Activated CD4-positive, alpha-beta T cell treated with anti-CD3 and anti-CD28 coated beads, Interleukin-2, amount 10 ng/mL, durations not matched to agents 24 days and 14 days (primary cell): ENCODE results near the gene CAPN12. TPM values are rescaled to one million over a fixed set of nuclear protein-coding genes. Genes with fewer than 3 reads are reported as not detected.

ENCODE experiments used
- DNase-seq: peaks from one replicate; pipeline ENCODE4 v3.0.0; 2022
- H3K27ac Mint-ChIP-seq: one replicate; pipeline ENCODE4 v1.8.0; 2022; ENCODE audit warnings: mild to moderate bottlenecking, mixed read lengths
- H3K27me3 Mint-ChIP-seq: one replicate; pipeline ENCODE4 v1.8.0; 2022; ENCODE audit warnings: mixed read lengths
- H3K36me3 Mint-ChIP-seq: one replicate; pipeline ENCODE4 v1.8.0; 2022; ENCODE audit warnings: low read depth, mild to moderate bottlenecking, mixed read lengths
- H3K4me1 Mint-ChIP-seq: one replicate; pipeline ENCODE4 v1.8.0; 2021; ENCODE audit warnings: mixed read lengths
- H3K4me3 Mint-ChIP-seq: one replicate; pipeline ENCODE4 v1.8.0; 2022; ENCODE audit warnings: mild to moderate bottlenecking, moderate library complexity, mixed read lengths
- H3K9me3 Mint-ChIP-seq: one replicate; pipeline ENCODE4 v1.8.0; 2021; ENCODE audit warnings: mixed read lengths
- intact Hi-C: fragments of 100-400 bp; cut with micrococcal nuclease; formaldehyde crosslinking; loops from one replicate; pipeline ENCODE4 v1.15.1; 2023
- total RNA-seq: library from RNA; stranded (reverse); gene quantifications from 2 replicates; pipeline ENCODE4 v1.2.3, GENCODE V29; 2022

Gene CAPN12
- total RNA-seq, 1 donor from 2014 or later: 3.5 TPM

DNA sequence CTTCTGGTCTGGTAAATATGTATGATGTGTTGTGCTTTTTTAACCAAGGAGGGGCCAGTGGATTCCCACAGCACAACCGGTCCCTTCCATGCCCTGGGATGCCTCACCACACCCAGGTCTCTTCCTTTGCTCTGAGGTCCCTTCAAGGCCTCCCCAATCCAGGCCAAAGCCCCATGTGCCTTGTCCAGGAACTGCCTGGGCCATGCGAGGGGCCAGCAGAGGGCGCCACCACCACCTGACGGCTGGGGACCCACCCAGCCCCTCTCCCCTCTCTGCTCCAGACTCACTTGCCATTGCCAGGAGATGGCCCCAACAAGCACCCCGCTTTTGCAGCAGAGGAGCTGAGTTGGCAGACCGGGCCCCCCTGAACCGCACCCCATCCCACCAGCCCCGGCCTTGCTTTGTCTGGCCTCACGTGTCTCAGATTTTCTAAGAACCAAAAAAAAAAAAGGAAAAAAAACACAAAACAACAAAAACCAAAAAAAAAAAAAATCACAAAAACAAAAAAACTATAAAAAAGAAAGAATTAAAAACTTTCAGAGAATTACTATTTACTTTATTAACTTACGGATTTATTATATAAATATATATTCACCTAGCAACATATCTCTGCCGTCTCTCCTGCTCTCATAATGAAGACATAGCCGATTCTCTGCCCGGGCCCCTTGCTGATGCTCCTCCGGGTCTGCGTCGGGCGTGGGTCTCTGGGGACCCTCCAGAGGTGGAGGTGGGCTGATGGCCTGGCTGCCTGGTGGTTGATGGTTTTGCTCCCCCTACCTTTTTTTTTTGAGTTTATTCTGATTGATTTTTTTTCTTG is 14.4 kb downstream of the CAPN12 start:
- H3K4me1 Mint-ChIP-seq: peaks cover 31% of the 10 kb centered on the region
- H3K27me3 Mint-ChIP-seq: no peaks in the 10 kb centered on the region
- H3K27ac Mint-ChIP-seq: peak overlapping the region; percentile 63
- peak; percentile 94 for DNase-seq
- intact Hi-C loops: loop anchor here (5.0 kb wide), 2 partner anchors 73 to 102 kb away; partner anchors contain the start of gene ECH1
- H3K4me3 Mint-ChIP-seq: no peak overlapping the region
- peaks cover 35% of the 10 kb centered on the region for H3K36me3 Mint-ChIP-seq
- no peaks in the 10 kb centered on the region for H3K9me3 Mint-ChIP-seq

- H3K4me1 Mint-ChIP-seq: peaks cover 23% of the 10 kb centered on the region
- H3K27ac Mint-ChIP-seq: no peak overlapping the region
- H3K9me3 Mint-ChIP-seq: no peaks in the 10 kb centered on the region
- no peaks in the 10 kb centered on the region for H3K27me3 Mint-ChIP-seq
- no peak for DNase-seq
- H3K4me3 Mint-ChIP-seq: no peak overlapping the region
- peaks cover 40% of the 10 kb centered on the region for H3K36me3 Mint-ChIP-seq
- intact Hi-C loops: no loop called here
These were observed 15.3 kb downstream of the CAPN12 start for GRCh38 chr19:38728752-38729541.

GRCh38 chr19:38727868-38728660 is 16.2 kb downstream of the CAPN12 start:
- Mint-ChIP-seq H3K4me1 (peaks cover 16% of the 10 kb centered on the region), H3K27me3 (no peaks in the 10 kb centered on the region), H3K9me3 (no peaks in the 10 kb centered on the region), H3K4me3 (no peak overlapping the region), H3K36me3 (peaks cover 40% of the 10 kb centered on the region), H3K27ac (no peak overlapping the region)
- DNase-seq: no peak
- intact Hi-C loops: no loop called here

GRCh38 chr19:38727306-38727867 is 16.9 kb downstream of the CAPN12 start:
- H3K4me1 Mint-ChIP-seq: peaks cover 11% of the 10 kb centered on the region
- no peak overlapping the region for H3K4me3 Mint-ChIP-seq
- no peaks in the 10 kb centered on the region for H3K9me3 Mint-ChIP-seq
- DNase-seq: no peak
- intact Hi-C loops: no loop called here
- no peak overlapping the region for H3K27ac Mint-ChIP-seq
- peaks cover 34% of the 10 kb centered on the region for H3K36me3 Mint-ChIP-seq
- no peaks in the 10 kb centered on the region for H3K27me3 Mint-ChIP-seq

DNA sequence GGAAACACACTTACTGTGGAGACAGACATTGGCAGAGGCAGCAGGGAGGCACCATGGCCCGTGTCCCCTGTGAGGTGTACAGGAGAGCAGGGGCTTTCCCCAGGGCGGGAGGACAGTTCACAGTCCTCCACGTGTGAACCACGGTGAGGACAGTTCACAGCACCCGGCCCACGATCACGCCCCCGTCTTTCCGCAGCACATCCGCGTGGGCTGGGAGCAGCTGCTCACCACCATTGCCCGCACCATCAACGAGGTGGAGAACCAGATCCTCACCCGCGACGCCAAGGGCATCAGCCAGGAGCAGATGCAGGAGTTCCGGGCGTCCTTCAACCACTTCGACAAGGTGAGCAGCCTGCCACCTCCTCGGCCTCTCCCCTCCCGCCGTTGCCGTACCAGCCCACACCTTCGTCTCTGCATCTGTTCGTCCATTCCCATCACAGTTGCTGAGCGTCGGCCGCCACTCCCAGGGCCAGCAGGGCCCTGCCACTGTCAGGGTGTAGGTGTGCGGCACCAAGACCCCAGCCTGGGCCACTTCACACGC is 17.4 kb downstream of the CAPN12 start:
- no peak for DNase-seq
- Mint-ChIP-seq H3K4me1 (peaks cover 11% of the 10 kb centered on the region), H3K9me3 (no peaks in the 10 kb centered on the region), H3K4me3 (no peak overlapping the region), H3K27ac (peak overlapping the region; percentile 29), H3K27me3 (no peaks in the 10 kb centered on the region), H3K36me3 (peaks cover 39% of the 10 kb centered on the region)
- intact Hi-C loops: no loop called here

- Mint-ChIP-seq H3K27ac (peak overlapping the region; percentile 29), H3K4me3 (no peak overlapping the region), H3K27me3 (no peaks in the 10 kb centered on the region), H3K36me3 (peaks cover 42% of the 10 kb centered on the region), H3K9me3 (no peaks in the 10 kb centered on the region), H3K4me1 (peaks cover 11% of the 10 kb centered on the region)
- DNase-seq: no peak
- intact Hi-C loops: no loop called here
These were observed 18.0 kb downstream of the CAPN12 start for GRCh38 chr19:38726284-38726673.

- H3K4me3 Mint-ChIP-seq: no peak overlapping the region
- H3K9me3 Mint-ChIP-seq: no peaks in the 10 kb centered on the region
- H3K27ac Mint-ChIP-seq: no peak overlapping the region
- intact Hi-C loops: no loop called here
- H3K36me3 Mint-ChIP-seq: peaks cover 43% of the 10 kb centered on the region
- DNase-seq: no peak
- H3K4me1 Mint-ChIP-seq: peaks cover 11% of the 10 kb centered on the region
- H3K27me3 Mint-ChIP-seq: no peaks in the 10 kb centered on the region
These were observed 18.6 kb downstream of the CAPN12 start for GRCh38 chr19:38725469-38726283.

DNA sequence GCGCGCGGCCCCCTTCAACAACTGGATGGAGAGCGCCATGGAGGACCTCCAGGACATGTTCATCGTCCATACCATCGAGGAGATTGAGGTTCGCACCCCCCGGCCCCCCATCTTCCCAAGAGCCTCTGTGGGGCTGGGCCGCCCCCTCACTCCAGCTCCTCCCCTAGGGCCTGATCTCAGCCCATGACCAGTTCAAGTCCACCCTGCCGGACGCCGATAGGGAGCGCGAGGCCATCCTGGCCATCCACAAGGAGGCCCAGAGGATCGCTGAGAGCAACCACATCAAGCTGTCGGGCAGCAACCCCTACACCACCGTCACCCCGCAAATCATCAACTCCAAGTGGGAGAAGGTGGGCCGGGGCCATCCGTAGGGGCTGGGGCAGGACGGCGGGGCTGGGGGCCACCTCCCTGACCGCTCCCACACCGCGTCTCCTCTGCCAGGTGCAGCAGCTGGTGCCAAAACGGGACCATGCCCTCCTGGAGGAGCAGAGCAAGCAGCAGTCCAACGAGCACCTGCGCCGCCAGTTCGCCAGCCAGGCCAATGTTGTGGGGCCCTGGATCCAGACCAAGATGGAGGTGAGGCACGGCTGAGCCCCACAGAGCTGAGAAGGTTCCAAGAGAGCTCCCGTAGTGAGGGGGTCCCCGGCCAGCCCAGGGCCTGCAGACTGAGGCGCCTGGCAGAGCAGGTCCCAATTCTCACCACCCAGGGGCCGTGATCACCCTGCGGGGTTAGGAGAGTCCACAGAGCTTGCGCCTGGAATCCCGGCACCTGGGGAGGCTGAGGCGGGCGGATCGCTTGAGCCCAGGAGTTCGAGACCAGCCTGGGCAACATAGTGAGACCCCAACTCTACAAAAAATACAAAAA is 20.1 kb downstream of the CAPN12 start:
- intact Hi-C loops: no loop called here
- peaks cover 7% of the 10 kb centered on the region for H3K4me1 Mint-ChIP-seq
- H3K27ac Mint-ChIP-seq: no peak overlapping the region
- no peaks in the 10 kb centered on the region for H3K9me3 Mint-ChIP-seq
- no peaks in the 10 kb centered on the region for H3K27me3 Mint-ChIP-seq
- peaks cover 36% of the 10 kb centered on the region for H3K36me3 Mint-ChIP-seq
- no peak overlapping the region for H3K4me3 Mint-ChIP-seq
- no peak for DNase-seq

DNA sequence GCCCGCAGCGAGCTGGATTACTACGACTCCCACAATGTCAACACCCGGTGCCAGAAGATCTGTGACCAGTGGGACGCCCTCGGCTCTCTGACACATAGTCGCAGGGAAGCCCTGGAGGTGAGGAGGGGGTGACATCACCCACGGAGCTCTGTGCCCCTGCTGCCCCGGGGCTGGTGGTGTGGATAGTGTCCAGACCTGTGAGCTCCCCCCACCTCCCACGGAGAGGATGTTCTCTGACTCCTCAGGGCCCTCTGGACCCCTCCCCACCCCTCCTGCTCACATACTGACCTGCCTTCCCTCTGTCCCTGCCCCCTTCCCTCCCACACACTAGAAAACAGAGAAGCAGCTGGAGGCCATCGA is 20.7 kb downstream of the CAPN12 start:
- no peaks in the 10 kb centered on the region for H3K9me3 Mint-ChIP-seq
- peaks cover 7% of the 10 kb centered on the region for H3K4me1 Mint-ChIP-seq
- intact Hi-C loops: no loop called here
- no peak for DNase-seq
- no peaks in the 10 kb centered on the region for H3K27me3 Mint-ChIP-seq
- peaks cover 40% of the 10 kb centered on the region for H3K36me3 Mint-ChIP-seq
- no peak overlapping the region for H3K27ac Mint-ChIP-seq
- no peak overlapping the region for H3K4me3 Mint-ChIP-seq

DNA sequence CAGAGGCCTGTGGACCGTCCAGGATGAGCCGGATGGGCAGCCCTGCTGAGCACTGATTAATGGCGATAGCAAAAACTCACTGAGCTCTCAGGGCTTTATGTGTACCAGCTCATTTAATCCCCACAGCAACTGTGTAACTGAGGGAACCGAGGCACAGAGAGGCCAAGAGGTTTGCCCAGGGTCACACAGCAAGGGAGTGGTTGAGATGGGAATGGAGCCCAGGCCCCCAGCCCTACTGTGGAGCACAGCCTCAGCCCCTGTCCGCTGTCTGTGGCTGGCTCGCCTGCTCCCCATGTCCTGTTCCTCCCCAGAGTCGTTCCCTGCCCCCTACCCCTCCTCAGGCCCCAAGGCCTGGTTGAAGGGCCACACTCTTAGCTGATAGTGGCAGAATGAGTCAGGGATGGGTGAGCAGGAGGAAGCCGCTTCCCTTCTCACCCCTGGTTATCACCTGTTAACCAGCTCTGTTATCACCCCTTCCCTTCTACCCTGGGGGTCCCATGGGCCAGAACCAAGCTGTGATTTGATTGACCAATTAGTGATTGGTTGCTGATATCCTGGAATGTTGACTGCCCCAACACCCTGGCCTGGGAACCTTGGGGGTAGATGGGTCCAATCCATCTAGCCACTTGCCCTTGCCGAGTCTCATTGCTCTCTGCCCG is 21.2 kb downstream of the CAPN12 start:
- Mint-ChIP-seq H3K4me3 (no peak overlapping the region), H3K36me3 (peaks cover 37% of the 10 kb centered on the region), H3K27ac (no peak overlapping the region), H3K4me1 (peaks cover 7% of the 10 kb centered on the region), H3K9me3 (no peaks in the 10 kb centered on the region), H3K27me3 (no peaks in the 10 kb centered on the region)
- intact Hi-C loops: no loop called here
- DNase-seq: no peak

- Mint-ChIP-seq H3K9me3 (no peaks in the 10 kb centered on the region), H3K27me3 (no peaks in the 10 kb centered on the region), H3K36me3 (peaks cover 36% of the 10 kb centered on the region), H3K4me1 (peaks cover 7% of the 10 kb centered on the region), H3K27ac (no peak overlapping the region), H3K4me3 (no peak overlapping the region)
- intact Hi-C loops: no loop called here
- no peak for DNase-seq
These were observed 22.1 kb downstream of the CAPN12 start for GRCh38 chr19:38721979-38722773.
